Ishikawa (cell line): ENCODE measurements around the gene LZIC.

Experiments
- CREB1 ChIP-seq: IDR thresholded peaks from 2 replicates; pipeline ENCODE4 v1.6.1; 2012; ENCODE audit warnings: low read depth
- EP300 ChIP-seq: IDR thresholded peaks from 2 replicates; pipeline ENCODE4 v1.6.1; 2012; ENCODE audit warnings: borderline replicate concordance
- FOXM1 ChIP-seq: IDR thresholded peaks from 2 replicates; pipeline ENCODE4 v1.6.1; 2012; ENCODE audit warnings: low read depth, borderline replicate concordance
- RAD21 ChIP-seq: IDR thresholded peaks from 2 replicates; pipeline ENCODE4 v1.6.1; 2012; ENCODE audit warnings: low read depth
- TAF1 ChIP-seq: IDR thresholded peaks from 2 replicates; pipeline ENCODE4 v1.6.1; 2012; ENCODE audit warnings: low read depth, mild to moderate bottlenecking
- TCF12 ChIP-seq: IDR thresholded peaks from 2 replicates; pipeline ENCODE4 v1.6.1; 2012; ENCODE audit warnings: low read depth
- YY1 ChIP-seq: IDR thresholded peaks from 2 replicates; pipeline ENCODE4 v1.6.1; 2012; ENCODE audit warnings: low read depth
- ZBTB7A ChIP-seq: IDR thresholded peaks from 2 replicates; pipeline ENCODE4 v1.6.1; 2012; ENCODE audit warnings: low read depth
- TF ChIP-seq, protein P1 (sequence below): IDR thresholded peaks from 2 replicates; pipeline ENCODE4 v1.6.1; 2012; ENCODE audit warnings: low read depth, mild to moderate bottlenecking
- TF ChIP-seq, protein P2 (sequence below): IDR thresholded peaks from 2 replicates; pipeline ENCODE4 v1.6.1; 2012

- no peak for TF ChIP-seq EP300
- no peak for TF ChIP-seq TAF1
- TF ChIP-seq, protein P1, sequence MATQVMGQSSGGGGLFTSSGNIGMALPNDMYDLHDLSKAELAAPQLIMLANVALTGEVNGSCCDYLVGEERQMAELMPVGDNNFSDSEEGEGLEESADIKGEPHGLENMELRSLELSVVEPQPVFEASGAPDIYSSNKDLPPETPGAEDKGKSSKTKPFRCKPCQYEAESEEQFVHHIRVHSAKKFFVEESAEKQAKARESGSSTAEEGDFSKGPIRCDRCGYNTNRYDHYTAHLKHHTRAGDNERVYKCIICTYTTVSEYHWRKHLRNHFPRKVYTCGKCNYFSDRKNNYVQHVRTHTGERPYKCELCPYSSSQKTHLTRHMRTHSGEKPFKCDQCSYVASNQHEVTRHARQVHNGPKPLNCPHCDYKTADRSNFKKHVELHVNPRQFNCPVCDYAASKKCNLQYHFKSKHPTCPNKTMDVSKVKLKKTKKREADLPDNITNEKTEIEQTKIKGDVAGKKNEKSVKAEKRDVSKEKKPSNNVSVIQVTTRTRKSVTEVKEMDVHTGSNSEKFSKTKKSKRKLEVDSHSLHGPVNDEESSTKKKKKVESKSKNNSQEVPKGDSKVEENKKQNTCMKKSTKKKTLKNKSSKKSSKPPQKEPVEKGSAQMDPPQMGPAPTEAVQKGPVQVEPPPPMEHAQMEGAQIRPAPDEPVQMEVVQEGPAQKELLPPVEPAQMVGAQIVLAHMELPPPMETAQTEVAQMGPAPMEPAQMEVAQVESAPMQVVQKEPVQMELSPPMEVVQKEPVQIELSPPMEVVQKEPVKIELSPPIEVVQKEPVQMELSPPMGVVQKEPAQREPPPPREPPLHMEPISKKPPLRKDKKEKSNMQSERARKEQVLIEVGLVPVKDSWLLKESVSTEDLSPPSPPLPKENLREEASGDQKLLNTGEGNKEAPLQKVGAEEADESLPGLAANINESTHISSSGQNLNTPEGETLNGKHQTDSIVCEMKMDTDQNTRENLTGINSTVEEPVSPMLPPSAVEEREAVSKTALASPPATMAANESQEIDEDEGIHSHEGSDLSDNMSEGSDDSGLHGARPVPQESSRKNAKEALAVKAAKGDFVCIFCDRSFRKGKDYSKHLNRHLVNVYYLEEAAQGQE = no peak
- TF ChIP-seq RAD21 = no peak
- TF ChIP-seq ZBTB7A = no peak
- no peak for TF ChIP-seq YY1
- TF ChIP-seq, protein P2, sequence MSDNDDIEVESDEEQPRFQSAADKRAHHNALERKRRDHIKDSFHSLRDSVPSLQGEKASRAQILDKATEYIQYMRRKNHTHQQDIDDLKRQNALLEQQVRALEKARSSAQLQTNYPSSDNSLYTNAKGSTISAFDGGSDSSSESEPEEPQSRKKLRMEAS = no peak
- TF ChIP-seq FOXM1 = no peak
- TF ChIP-seq CREB1 = no peak
- TF ChIP-seq TCF12 = no peak
These were observed 30.8 kb downstream of the LZIC start for GRCh38 chr1:9912264-9912936.
